ENCODE results near the gene TUBA8. TPM values are rescaled to one million over a fixed set of nuclear protein-coding genes. Genes with fewer than 3 reads are reported as not detected.

Gene TUBA8
- total RNA-seq, 5 donors from 2014 or later (not counting 1 experiment from before 2014, with no cell fraction given): 1.5 to 3.3 (median 2.6) TPM

GRCh38 chr22:18066181-18066859 lies 44.3 kb upstream of the TUBA8 start:
- CTCF ChIA-PET: interaction anchor here in 1 of 2 donors (0.7 kb wide), 1 partner anchor 27 kb away, joined by 3 read pairs; no protein-coding TSS in a partner anchor
- no peaks in the 10 kb centered on the region for H3K4me1 ChIP-seq (ENCODE audit: control insufficient read depth in 1 of 2, extremely low read depth in 1 of 2, insufficient read depth in 2 of 2, low read length in 2 of 2)
- WGBS (ENCODE audit: insufficient coverage): 59% methylated on average over 7 of the region's 12 CpGs

GRCh38 chr22:18067121-18067520 lies 43.5 kb upstream of the TUBA8 start:
- Histone ChIP-seq H3K27ac (ENCODE audit: low read length) (no peak overlapping the region), H3K27me3 (replicated peaks in 1 of 2; ENCODE audit: control insufficient read depth in 2 of 2, extremely low read depth in 1 of 2, insufficient read depth in 2 of 2, low read length in 1 of 2) (peaks cover 0 to 45% of the 10 kb centered on the region in 2 experiments), H3K9me3 (no peaks in the 10 kb centered on the region), H3K36me3 (ENCODE audit: control insufficient read depth in 2 of 2, extremely low read depth in 1 of 2, insufficient read depth in 1 of 2, low read length in 1 of 2) (no peaks in the 10 kb centered on the region), H3K4me3 (ENCODE audit: control insufficient read depth in 1 of 2, extremely low read depth in 1 of 2, low read length in 1 of 2) (no peak overlapping the region), H3K4me1 (ENCODE audit: control insufficient read depth in 1 of 2, extremely low read depth in 1 of 2, insufficient read depth in 2 of 2, low read length in 2 of 2) (no peaks in the 10 kb centered on the region)
- H3K9me3 Mint-ChIP-seq: no peaks in the 10 kb centered on the region
- ChIA-PET CTCF (no interaction called here), POLR2A (no interaction called here)
- WGBS (ENCODE audit: insufficient coverage): 71% methylated on average over 2 of the region's 3 CpGs
- ATAC-seq (replicated peaks in 1 of 4) (no peak), DNase-seq (no peak)
- H3K27me3 Mint-ChIP-seq: peaks cover 34 to 46% of the 10 kb centered on the region in 2 donors
- H3K36me3 Mint-ChIP-seq: no peaks in the 10 kb centered on the region
- no peak overlapping the region for H3K4me3 Mint-ChIP-seq
- no peak overlapping the region for H3K27ac Mint-ChIP-seq
- H3K4me1 Mint-ChIP-seq: peaks cover 0 to 9% (median 6%) of the 10 kb centered on the region in 3 donors

More at GRCh38 chr22:18066181-18066859, 44.3 kb upstream of the TUBA8 start:
- Mint-ChIP-seq H3K9me3 (no peaks in the 10 kb centered on the region), H3K27me3 (peaks cover 34 to 46% of the 10 kb centered on the region in 2 donors), H3K4me3 (no peak overlapping the region), H3K27ac (no peak overlapping the region), H3K36me3 (no peaks in the 10 kb centered on the region), H3K4me1 (peaks cover 0 to 9% (median 6%) of the 10 kb centered on the region in 3 donors)
- Histone ChIP-seq H3K27ac (ENCODE audit: low read length) (no peak overlapping the region), H3K9me3 (no peaks in the 10 kb centered on the region), H3K36me3 (ENCODE audit: control insufficient read depth in 2 of 2, extremely low read depth in 1 of 2, insufficient read depth in 1 of 2, low read length in 1 of 2) (no peaks in the 10 kb centered on the region), H3K27me3 (replicated peaks in 1 of 2; ENCODE audit: control insufficient read depth in 2 of 2, extremely low read depth in 1 of 2, insufficient read depth in 2 of 2, low read length in 1 of 2) (peaks cover 0 to 48% of the 10 kb centered on the region in 2 experiments), H3K4me3 (ENCODE audit: control insufficient read depth in 1 of 2, extremely low read depth in 1 of 2, low read length in 1 of 2) (no peak overlapping the region)
- DNase-seq: no peak
- POLR2A ChIA-PET: no interaction called here
- ATAC-seq (replicated peaks in 1 of 4): no peak

- H3K27ac ChIP-seq (ENCODE audit: low read length): no peak overlapping the region
- Mint-ChIP-seq H3K4me1 (peaks cover 0 to 9% (median 6%) of the 10 kb centered on the region in 3 donors), H3K27me3 (peaks cover 34 to 46% of the 10 kb centered on the region in 2 donors), H3K27ac (no peak overlapping the region), H3K9me3 (no peaks in the 10 kb centered on the region), H3K4me3 (no peak overlapping the region), H3K36me3 (no peaks in the 10 kb centered on the region)
- H3K27me3 ChIP-seq (replicated peaks in 1 of 2; ENCODE audit: control insufficient read depth in 2 of 2, extremely low read depth in 1 of 2, insufficient read depth in 2 of 2, low read length in 1 of 2): peaks cover 0 to 45% of the 10 kb centered on the region in 2 experiments
- POLR2A ChIA-PET: no interaction called here
- H3K4me1 ChIP-seq (ENCODE audit: control insufficient read depth in 1 of 2, extremely low read depth in 1 of 2, insufficient read depth in 2 of 2, low read length in 2 of 2): no peaks in the 10 kb centered on the region
- CTCF ChIA-PET: no interaction called here
- no peak for DNase-seq
- H3K4me3 ChIP-seq (ENCODE audit: control insufficient read depth in 1 of 2, extremely low read depth in 1 of 2, low read length in 1 of 2): no peak overlapping the region
- no peak for ATAC-seq (replicated peaks in 1 of 4)
- H3K9me3 ChIP-seq: no peaks in the 10 kb centered on the region
- 80% methylated on average over 8 of the region's 14 CpGs for WGBS (ENCODE audit: insufficient coverage)
- H3K36me3 ChIP-seq (ENCODE audit: control insufficient read depth in 2 of 2, extremely low read depth in 1 of 2, insufficient read depth in 1 of 2, low read length in 1 of 2): no peaks in the 10 kb centered on the region
These were observed 42.9 kb upstream of the TUBA8 start for GRCh38 chr22:18067548-18068341.

- no peak for ATAC-seq (replicated peaks in 1 of 4)
- POLR2A ChIA-PET: no interaction called here
- no peak overlapping the region for H3K27ac Mint-ChIP-seq
- Histone ChIP-seq H3K4me3 (ENCODE audit: control insufficient read depth in 1 of 2, extremely low read depth in 1 of 2, low read length in 1 of 2) (no peak overlapping the region), H3K4me1 (ENCODE audit: control insufficient read depth in 1 of 2, extremely low read depth in 1 of 2, insufficient read depth in 2 of 2, low read length in 2 of 2) (no peaks in the 10 kb centered on the region), H3K27ac (ENCODE audit: low read length) (no peak overlapping the region), H3K27me3 (replicated peaks in 1 of 2; ENCODE audit: control insufficient read depth in 2 of 2, extremely low read depth in 1 of 2, insufficient read depth in 2 of 2, low read length in 1 of 2) (peaks cover 0 to 42% of the 10 kb centered on the region in 2 experiments), H3K9me3 (no peaks in the 10 kb centered on the region), H3K36me3 (ENCODE audit: control insufficient read depth in 2 of 2, extremely low read depth in 1 of 2, insufficient read depth in 1 of 2, low read length in 1 of 2) (no peaks in the 10 kb centered on the region)
- H3K36me3 Mint-ChIP-seq: no peaks in the 10 kb centered on the region
- 86% methylated on average over 1 of the region's 3 CpGs for WGBS (ENCODE audit: insufficient coverage)
- no peak overlapping the region for H3K4me3 Mint-ChIP-seq
- peaks cover 0 to 9% (median 6%) of the 10 kb centered on the region in 3 donors for H3K4me1 Mint-ChIP-seq
- CTCF ChIA-PET: no interaction called here
- no peaks in the 10 kb centered on the region for H3K9me3 Mint-ChIP-seq
- DNase-seq: no peak
- peaks cover 34 to 45% of the 10 kb centered on the region in 2 donors for H3K27me3 Mint-ChIP-seq
These were observed 42.1 kb upstream of the TUBA8 start for GRCh38 chr22:18068381-18068988.

- DNase-seq: no peak
- no peaks in the 10 kb centered on the region for H3K9me3 ChIP-seq
- Mint-ChIP-seq H3K27ac (no peak overlapping the region), H3K9me3 (no peaks in the 10 kb centered on the region), H3K27me3 (peaks cover 31 to 41% of the 10 kb centered on the region in 2 donors), H3K4me1 (peaks cover 0 to 9% (median 6%) of the 10 kb centered on the region in 3 donors), H3K4me3 (no peak overlapping the region), H3K36me3 (no peaks in the 10 kb centered on the region)
- no peaks in the 10 kb centered on the region for H3K36me3 ChIP-seq (ENCODE audit: control insufficient read depth in 2 of 2, extremely low read depth in 1 of 2, insufficient read depth in 1 of 2, low read length in 1 of 2)
- peaks cover 0 to 39% of the 10 kb centered on the region in 2 experiments for H3K27me3 ChIP-seq (replicated peaks in 1 of 2; ENCODE audit: control insufficient read depth in 2 of 2, extremely low read depth in 1 of 2, insufficient read depth in 2 of 2, low read length in 1 of 2)
- ChIA-PET CTCF (no interaction called here), POLR2A (no interaction called here)
- no peak for ATAC-seq (replicated peaks in 1 of 4)
- no peak overlapping the region for H3K4me3 ChIP-seq (ENCODE audit: control insufficient read depth in 1 of 2, extremely low read depth in 1 of 2, low read length in 1 of 2)
- no peaks in the 10 kb centered on the region for H3K4me1 ChIP-seq (ENCODE audit: control insufficient read depth in 1 of 2, extremely low read depth in 1 of 2, insufficient read depth in 2 of 2, low read length in 2 of 2)
- H3K27ac ChIP-seq (ENCODE audit: low read length): no peak overlapping the region
- 67% methylated on average over 1 of the region's 2 CpGs for WGBS (ENCODE audit: insufficient coverage)
These were observed 41.6 kb upstream of the TUBA8 start for GRCh38 chr22:18069041-18069440.

- Histone ChIP-seq H3K27me3 (replicated peaks in 1 of 2; ENCODE audit: control insufficient read depth in 2 of 2, extremely low read depth in 1 of 2, insufficient read depth in 2 of 2, low read length in 1 of 2) (peaks cover 0 to 29% of the 10 kb centered on the region in 2 experiments), H3K27ac (ENCODE audit: low read length) (no peak overlapping the region), H3K36me3 (ENCODE audit: control insufficient read depth in 2 of 2, extremely low read depth in 1 of 2, insufficient read depth in 1 of 2, low read length in 1 of 2) (no peaks in the 10 kb centered on the region), H3K4me1 (ENCODE audit: control insufficient read depth in 1 of 2, extremely low read depth in 1 of 2, insufficient read depth in 2 of 2, low read length in 2 of 2) (no peaks in the 10 kb centered on the region), H3K9me3 (no peaks in the 10 kb centered on the region), H3K4me3 (ENCODE audit: control insufficient read depth in 1 of 2, extremely low read depth in 1 of 2, low read length in 1 of 2) (no peak overlapping the region)
- ATAC-seq (replicated peaks in 1 of 4) (no peak), DNase-seq (no peak)
- Mint-ChIP-seq H3K27ac (no peak overlapping the region), H3K9me3 (no peaks in the 10 kb centered on the region), H3K36me3 (no peaks in the 10 kb centered on the region), H3K4me3 (no peak overlapping the region), H3K27me3 (peaks cover 22 to 31% of the 10 kb centered on the region in 2 donors), H3K4me1 (peaks cover 0 to 8% (median 3%) of the 10 kb centered on the region in 3 donors)
- CTCF ChIA-PET: interaction anchor here in 1 of 2 donors (0.6 to 1.0 kb wide), 2 partner anchors 74 to 239 kb away, joined by 3 read pairs; no protein-coding TSS in a partner anchor
- 90% methylated on average over 2 of the region's 4 CpGs for WGBS (ENCODE audit: insufficient coverage)
- POLR2A ChIA-PET: no interaction called here
These were observed 40.6 kb upstream of the TUBA8 start for GRCh38 chr22:18070041-18070440.

All from T-cell (primary cell).